Astrocyte of the cerebellum (primary cell): ENCODE data around the gene TTC28.
A peak's percentile ranks its signal among the peaks of the same experiment; 100 is the strongest.

ENCODE experiments used
- DNase-seq: peaks from one replicate; pipeline ENCODE4 v3.0.0-alpha.2; 2011; ENCODE audit warnings: low read depth
- H3K4me3 ChIP-seq: 2 replicates; pipeline ENCODE4 v1.5.1; 2011; ENCODE audit warnings: mild to moderate bottlenecking, low read depth, low read length, moderate library complexity
- CTCF ChIP-seq: IDR thresholded peaks from 2 replicates; pipeline ENCODE4 v1.5.1; 2012; ENCODE audit warnings: low read length, low read depth, moderate library complexity, mild to moderate bottlenecking; ENCODE audit errors: missing control alignments
- in situ Hi-C: cut with HindIII; loops from 2 replicates; pipeline ENCODE4 v1.10.0; 2017; ENCODE audit warnings: low sequenced_read_pairs

Gene TTC28

DNA sequence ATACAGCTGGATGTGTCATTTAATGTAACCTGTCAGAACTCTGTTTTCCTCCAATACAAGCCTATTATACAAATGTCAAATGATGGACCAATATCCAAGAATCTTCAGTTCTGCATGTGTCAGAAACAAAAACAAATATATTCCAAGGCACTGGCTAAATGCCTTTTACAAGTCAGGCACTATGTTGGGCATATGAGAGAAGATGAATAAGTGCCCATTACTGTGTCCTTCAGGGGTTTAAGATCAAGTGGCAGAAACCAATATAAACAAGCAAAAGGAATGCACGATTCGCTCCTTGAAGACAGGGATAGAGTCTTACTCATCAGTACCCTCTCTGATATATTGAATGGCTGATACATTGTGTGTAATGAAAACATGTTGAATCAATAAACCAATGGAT is 254.4 kb downstream of the TTC28 start:
- TF ChIP-seq CTCF = no peak
- in situ Hi-C loops = no loop called here
- no peak overlapping the region for H3K4me3 ChIP-seq
- DNase-seq = no peak

DNA sequence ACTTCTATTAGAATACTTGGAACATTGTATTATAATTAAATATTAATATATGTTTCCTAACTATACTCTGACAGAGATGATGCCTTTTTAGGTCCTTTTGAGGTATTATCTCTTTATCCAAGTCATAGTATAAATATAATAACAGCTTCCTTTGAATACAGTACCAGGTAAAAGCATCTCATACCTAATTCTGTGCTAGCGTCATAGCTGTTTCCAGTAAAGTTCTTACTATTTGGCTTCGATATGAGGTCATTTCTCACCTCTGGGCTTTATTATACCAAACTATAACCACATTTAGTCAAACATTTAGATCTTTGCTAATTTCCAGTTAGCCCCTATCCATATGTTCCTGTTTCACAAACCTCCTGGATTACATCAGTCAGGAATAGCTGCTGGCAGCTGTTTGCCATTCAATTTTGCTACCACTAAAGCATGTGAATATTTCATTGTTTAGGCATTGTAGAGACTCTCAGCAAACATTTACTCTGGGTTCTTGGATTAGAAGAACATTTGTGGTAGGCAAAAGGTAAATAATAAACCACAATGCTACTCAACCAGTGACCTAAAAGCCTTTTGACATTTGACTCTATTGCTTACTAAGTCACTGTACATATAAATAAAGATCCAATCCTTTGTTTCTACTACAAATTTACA is 255.1 kb downstream of the TTC28 start:
- in situ Hi-C loops = no loop called here
- TF ChIP-seq CTCF = no peak
- DNase-seq = peak; percentile 28
- no peak overlapping the region for H3K4me3 ChIP-seq

- no peak for TF ChIP-seq CTCF
- H3K4me3 ChIP-seq = no peak overlapping the region
- DNase-seq = no peak
- in situ Hi-C loops = no loop called here
Measured at GRCh38 chr22:28419919-28420318, 259.7 kb downstream of the TTC28 start.

DNA sequence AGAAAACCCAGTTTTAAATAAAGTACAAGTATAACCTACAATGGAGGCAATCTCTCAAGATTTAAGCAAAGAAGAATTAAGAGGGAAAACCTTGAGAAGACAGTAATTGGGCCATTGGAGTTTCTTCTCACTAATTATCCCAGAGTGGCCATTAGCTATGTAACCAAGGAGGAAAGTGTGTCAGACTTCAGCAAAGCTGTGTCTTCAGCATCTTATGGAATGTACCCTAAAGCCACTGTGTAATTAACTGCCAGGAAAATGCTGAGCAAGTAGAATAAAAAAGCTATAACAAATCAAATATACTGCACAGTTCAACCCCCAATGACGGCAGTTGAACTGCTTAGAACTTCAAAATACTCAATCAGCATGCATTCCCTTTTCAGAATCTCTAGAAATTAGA is 261.6 kb downstream of the TTC28 start:
- no peak overlapping the region for H3K4me3 ChIP-seq
- in situ Hi-C loops = no loop called here
- DNase-seq = no peak
- no peak for TF ChIP-seq CTCF

GRCh38 chr22:28417431-28417830 is 262.2 kb downstream of the TTC28 start:
- in situ Hi-C loops = no loop called here
- no peak for DNase-seq
- TF ChIP-seq CTCF = no peak
- no peak overlapping the region for H3K4me3 ChIP-seq

GRCh38 chr22:28414913-28415312 is 264.7 kb downstream of the TTC28 start:
- H3K4me3 ChIP-seq = no peak overlapping the region
- DNase-seq = no peak
- in situ Hi-C loops = no loop called here
- TF ChIP-seq CTCF = no peak
